CD14-positive monocyte (primary cell): ENCODE results near the gene ADAMTS4. TPM values are rescaled to one million over a fixed set of nuclear protein-coding genes. Genes with fewer than 3 reads are reported as not detected.
A peak's percentile ranks its signal among the peaks of the same experiment; 100 is the strongest.

Source experiments
- DNase-seq, 3 donors: peaks; one replicate each; pipeline ENCODE4 v3.0.0-alpha.2; 2011 to 2022
- H2AFZ ChIP-seq: 2 replicates; pipeline ENCODE4 v1.6.0; 2012; ENCODE audit warnings: mild to moderate bottlenecking, low read depth, low read length, inconsistent platforms; ENCODE audit not compliant: insufficient read depth, poor library complexity, severe bottlenecking
- H3K27ac ChIP-seq, 2 donors: 1 replicate in 1 of 2; 2 replicates in 1 of 2; pipeline ENCODE4 v1.5.1; 2012 to 2013; ENCODE audit warnings: low read length in 2 of 2, control low read depth in 1 of 2, inconsistent platforms in 1 of 2, low read depth in 1 of 2, mild to moderate bottlenecking in 1 of 2
- H3K27me3 ChIP-seq, 2 donors: one replicate each; pipeline versions ENCODE4 v1.6.0 to v1.6.1; 2011 to 2013; ENCODE audit warnings: low read length in 2 of 2; ENCODE audit not compliant: control insufficient read depth in 2 of 2, insufficient read depth in 2 of 2
- H3K36me3 ChIP-seq, 2 donors: replicated peaks in 1 of 2; 1 replicate in 1 of 2; 2 replicates in 1 of 2; pipeline versions ENCODE4 v1.5.1 to v1.6.1; 2012 to 2013; ENCODE audit warnings: low read length in 2 of 2, control low read depth in 1 of 2, inconsistent platforms in 1 of 2, mild to moderate bottlenecking in 1 of 2; ENCODE audit not compliant: insufficient read depth in 2 of 2, control insufficient read depth in 1 of 2
- H3K4me1 ChIP-seq, 2 donors: 1 replicate in 1 of 2; 2 replicates in 1 of 2; pipeline versions ENCODE4 v1.5.1 to v1.6.1; 2012 to 2013; ENCODE audit warnings: low read length in 2 of 2, control low read depth in 1 of 2, inconsistent platforms in 1 of 2, mild to moderate bottlenecking in 1 of 2, moderate library complexity in 1 of 2; ENCODE audit not compliant: insufficient read depth in 2 of 2, control insufficient read depth in 1 of 2
- H3K4me2 ChIP-seq: replicated peaks from 2 replicates; pipeline ENCODE3; 2012; ENCODE audit warnings: low read length, moderate library complexity, mild to moderate bottlenecking; ENCODE audit not compliant: poor library complexity, severe bottlenecking; ENCODE audit errors: extremely low read depth
- H3K4me3 ChIP-seq, 3 experiments: fragments of 200-600 bp in 1 of 3; sonication (generic) in 1 of 3; replicated peaks in 1 of 3; 1 replicate in 2 of 3; 2 replicates in 1 of 3; pipeline ENCODE4 v1.5.1; 2011 to 2013; ENCODE audit warnings: low read length in 3 of 3, mild to moderate bottlenecking in 3 of 3, control low read depth in 2 of 3, low read depth in 2 of 3, inconsistent platforms in 1 of 3, moderate library complexity in 1 of 3
- H3K79me2 ChIP-seq: 2 replicates; pipeline ENCODE4 v1.6.0; 2012; ENCODE audit warnings: mild to moderate bottlenecking, control low read depth, inconsistent platforms, low read length, moderate library complexity; ENCODE audit not compliant: insufficient read depth
- H3K9ac ChIP-seq: 2 replicates; pipeline ENCODE4 v1.6.0; 2017; ENCODE audit warnings: low read length, mild to moderate bottlenecking; ENCODE audit not compliant: insufficient read depth, poor library complexity, severe bottlenecking
- H3K9me3 ChIP-seq, 2 donors: replicated peaks in 1 of 2; 1 replicate in 1 of 2; 2 replicates in 1 of 2; pipeline versions ENCODE4 v1.5.1 to v1.6.1; 2012 to 2013; ENCODE audit warnings: low read length in 2 of 2, control low read depth in 1 of 2; ENCODE audit not compliant: control insufficient read depth in 1 of 2, insufficient read depth in 1 of 2
- H4K20me1 ChIP-seq: 2 replicates; pipeline ENCODE4 v1.6.0; 2012; ENCODE audit warnings: mild to moderate bottlenecking, low read length, control low read depth, moderate library complexity; ENCODE audit not compliant: insufficient read depth
- H3K27ac Mint-ChIP-seq, 7 donors: one replicate each; pipeline ENCODE4 v1.8.0; 2020; ENCODE audit warnings: mild to moderate bottlenecking in 7 of 7, mixed read lengths in 7 of 7, moderate library complexity in 6 of 7, inconsistent platforms in 2 of 7
- H3K27me3 Mint-ChIP-seq, 3 donors: one replicate each; pipeline ENCODE4 v1.8.0; 2021 to 2022; ENCODE audit warnings: low read depth in 3 of 3, mild to moderate bottlenecking in 3 of 3, mixed read lengths in 3 of 3, moderate library complexity in 3 of 3, inconsistent platforms in 1 of 3
- H3K36me3 Mint-ChIP-seq, 2 donors: one replicate each; pipeline ENCODE4 v1.8.0; 2020; ENCODE audit warnings: mixed read lengths in 2 of 2, inconsistent platforms in 1 of 2, mild to moderate bottlenecking in 1 of 2
- H3K4me1 Mint-ChIP-seq: one replicate; pipeline ENCODE4 v1.8.0; 2020; ENCODE audit warnings: mild to moderate bottlenecking, mixed read lengths
- H3K4me3 Mint-ChIP-seq, 2 donors: one replicate each; pipeline ENCODE4 v1.8.0; 2020; ENCODE audit warnings: mild to moderate bottlenecking in 2 of 2, mixed read lengths in 2 of 2, moderate library complexity in 1 of 2
- H3K9me3 Mint-ChIP-seq, 7 donors: one replicate each; pipeline ENCODE4 v1.8.0; 2020 to 2022; ENCODE audit warnings: mixed read lengths in 7 of 7, mild to moderate bottlenecking in 6 of 7, moderate library complexity in 6 of 7, inconsistent platforms in 2 of 7
- CTCF ChIP-seq: fragments of 200-600 bp; IDR thresholded peaks from one replicate; pipeline ENCODE4 v1.8.0; 2022; ENCODE audit warnings: antibody characterized with exemption, mild to moderate bottlenecking
- WGBS: methylation state at CpG from one replicate; pipeline ENCODE4 v1.1.5; 2013; ENCODE audit warnings: missing lambda C conversion rate; ENCODE audit not compliant: insufficient coverage; 5-methylcytosine and 5-hydroxymethylcytosine counted together
- intact Hi-C, 2 donors: fragments of 100-400 bp; cut with micrococcal nuclease; formaldehyde crosslinking; loops; one replicate each; pipeline versions ENCODE4 v1.15.0 to v1.15.1; 2023
- polyA plus RNA-seq, 3 donors: library from polyadenylated mRNA; depleted of rRNA in 1 of 3; unstranded in 2 of 3; stranded (reverse) in 1 of 3; fragments of 300-500 nt in 2 of 3; fragments of >200 nt in 1 of 3; fragmentation: Illumina TruSeq in 2 of 3; gene quantifications; 1 replicate in 2 of 3; 2 replicates in 1 of 3; pipeline ENCODE4 v1.2.3, GENCODE V29; 2012 to 2021

Gene ADAMTS4
- polyA plus RNA-seq, 3 donors = 0.01 to 0.04 TPM; not detected in 1

- H3K27ac ChIP-seq = no peak overlapping the region
- TF ChIP-seq CTCF = no peak
- intact Hi-C loops = no loop called here
- H3K9ac ChIP-seq = no peak overlapping the region
- no peaks in the 10 kb centered on the region for H3K36me3 ChIP-seq
- H3K36me3 Mint-ChIP-seq = no peaks in the 10 kb centered on the region
- H3K4me1 ChIP-seq = peaks cover 6 to 13% of the 10 kb centered on the region in 2 donors
- peaks cover 0 to 4% (median 0%) of the 10 kb centered on the region in 3 donors for H3K27me3 Mint-ChIP-seq
- H2AFZ ChIP-seq = no peak overlapping the region
- H3K4me2 ChIP-seq = no peak overlapping the region
- H3K27me3 ChIP-seq = no peaks in the 10 kb centered on the region
- H3K79me2 ChIP-seq = no peaks in the 10 kb centered on the region
- H3K4me1 Mint-ChIP-seq = peaks cover 12% of the 10 kb centered on the region
- H4K20me1 ChIP-seq = no peaks in the 10 kb centered on the region
- peak in 2 of 3 donors; percentile 50 to 71 for DNase-seq
- H3K4me3 Mint-ChIP-seq = no peak overlapping the region
- H3K9me3 ChIP-seq = no peaks in the 10 kb centered on the region
- no peaks in the 10 kb centered on the region for H3K9me3 Mint-ChIP-seq
- 0% methylated on average over 1 of the region's 2 CpGs for WGBS
- H3K4me3 ChIP-seq = no peak overlapping the region
- H3K27ac Mint-ChIP-seq = no peak overlapping the region
Measured at GRCh38 chr1:161242313-161242712, 43.5 kb upstream of the ADAMTS4 start.

- H3K4me1 Mint-ChIP-seq = peaks cover 12% of the 10 kb centered on the region
- H3K27me3 Mint-ChIP-seq = peaks cover 0 to 6% (median 0%) of the 10 kb centered on the region in 3 donors
- TF ChIP-seq CTCF = no peak
- WGBS = no CpG with 5 or more reads among the region's 3 CpGs
- Histone ChIP-seq H3K4me2 (no peak overlapping the region), H3K27ac (no peak overlapping the region), H3K9ac (no peak overlapping the region), H3K36me3 (no peaks in the 10 kb centered on the region), H3K4me1 (peaks cover 6 to 13% of the 10 kb centered on the region in 2 donors), H3K79me2 (no peaks in the 10 kb centered on the region), H2AFZ (no peak overlapping the region), H4K20me1 (no peaks in the 10 kb centered on the region), H3K27me3 (no peaks in the 10 kb centered on the region), H3K4me3 (no peak overlapping the region), H3K9me3 (no peaks in the 10 kb centered on the region)
- H3K4me3 Mint-ChIP-seq = no peak overlapping the region
- no peaks in the 10 kb centered on the region for H3K36me3 Mint-ChIP-seq
- intact Hi-C loops = no loop called here
- peak; percentile 30 to 61 (median 44) for DNase-seq
- no peaks in the 10 kb centered on the region for H3K9me3 Mint-ChIP-seq
- H3K27ac Mint-ChIP-seq = no peak overlapping the region
Measured at GRCh38 chr1:161241682-161242081, 42.8 kb upstream of the ADAMTS4 start.
